Stomach smooth muscle (tissue), 2 donors: ENCODE measurements around the gene ZNF423.
"Not testable (repeated sequence)": the region's sequence is repeated elsewhere in the genome, so short reads cannot be mapped to it uniquely, and the experiment has no call there.

ENCODE experiments used
- H3K27ac ChIP-seq: one replicate; pipeline ENCODE4 v1.7.0; 2013; ENCODE audit warnings: mild to moderate bottlenecking, low read length, inconsistent platforms
- H3K27me3 ChIP-seq, 2 donors: one replicate each; pipeline ENCODE4 v1.7.0; 2013; ENCODE audit warnings: low read length in 2 of 2; ENCODE audit not compliant: insufficient read depth in 2 of 2, control insufficient read depth in 1 of 2
- H3K36me3 ChIP-seq, 2 donors: one replicate each; pipeline ENCODE4 v1.7.0; 2013; ENCODE audit warnings: low read length in 2 of 2; ENCODE audit not compliant: control insufficient read depth in 2 of 2, insufficient read depth in 2 of 2
- H3K4me1 ChIP-seq: one replicate; pipeline ENCODE4 v1.7.0; 2013; ENCODE audit warnings: low read length; ENCODE audit not compliant: control insufficient read depth, insufficient read depth
- H3K4me3 ChIP-seq, 2 donors: one replicate each; pipeline ENCODE4 v1.7.0; 2013; ENCODE audit warnings: low read length in 2 of 2
- H3K9ac ChIP-seq, 2 donors: one replicate each; pipeline ENCODE4 v1.7.0; 2013; ENCODE audit warnings: low read length in 2 of 2, mild to moderate bottlenecking in 1 of 2
- H3K9me3 ChIP-seq, 2 donors: one replicate each; pipeline ENCODE4 v1.7.0; 2013; ENCODE audit warnings: low read length in 2 of 2; ENCODE audit not compliant: control insufficient read depth in 2 of 2
- donor health status: healthy.
- donor health status: Pancreatic carcinoma.

ZNF423 gene

DNA sequence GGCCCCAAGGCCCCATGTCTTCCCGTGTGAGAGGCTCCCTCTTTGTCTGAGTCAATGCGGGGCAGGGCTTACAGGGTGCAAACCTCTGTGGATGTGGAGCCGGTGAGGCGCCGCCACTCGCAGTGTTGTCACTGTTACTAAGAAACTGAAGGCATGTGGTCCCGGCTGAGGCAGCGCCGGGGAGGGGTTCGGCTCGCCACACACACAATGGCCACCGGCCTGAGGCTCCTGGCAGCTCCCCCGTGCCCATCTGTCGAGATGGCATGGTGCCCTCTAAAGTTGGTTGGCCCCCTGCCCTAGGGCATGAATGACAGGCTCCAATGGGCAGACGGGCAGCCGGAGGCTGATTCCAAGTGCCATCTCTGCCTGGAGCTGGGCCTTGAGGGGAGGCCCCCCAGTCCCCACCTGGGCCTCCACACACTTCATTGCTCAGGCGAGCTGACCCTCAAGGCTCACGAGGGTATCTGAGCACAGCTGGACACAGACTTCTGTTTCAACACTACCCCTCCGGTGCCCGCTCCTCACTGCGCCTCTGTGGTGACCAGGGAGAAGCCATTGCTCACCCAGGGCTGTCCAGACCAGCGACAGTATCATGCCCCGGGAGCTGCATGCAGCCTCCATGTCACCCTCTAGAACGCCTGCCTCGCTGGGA lies 345.1 kb downstream of the ZNF423 start:
- Histone ChIP-seq H3K4me1 (no peaks in the 10 kb centered on the region), H3K27me3 (no peaks in the 10 kb centered on the region), H3K4me3 (no peak overlapping the region), H3K36me3 (no peaks in the 10 kb centered on the region), H3K27ac (no peak overlapping the region), H3K9ac (no peak overlapping the region), H3K9me3 (no peaks in the 10 kb centered on the region)

DNA sequence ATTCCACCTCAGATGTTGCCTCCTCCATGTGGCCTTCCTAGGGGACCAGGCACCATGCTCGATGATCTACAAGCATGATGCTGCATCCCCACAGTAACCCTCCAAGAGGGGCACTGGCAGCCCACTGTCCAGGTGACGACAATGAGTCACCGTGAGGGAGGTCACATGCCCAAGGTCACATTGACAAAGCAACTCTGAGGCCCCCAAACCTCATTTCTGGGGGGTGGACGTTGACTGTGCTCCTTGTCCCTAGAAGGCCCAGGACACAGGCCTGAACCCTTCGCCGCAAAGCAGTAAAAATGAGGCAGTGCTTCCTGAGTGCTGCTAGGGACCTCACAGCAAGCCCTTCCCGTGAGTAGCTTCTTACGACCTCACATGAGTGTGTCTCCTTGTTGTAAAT lies 345.8 kb downstream of the ZNF423 start:
- no peak overlapping the region for H3K9ac ChIP-seq

DNA sequence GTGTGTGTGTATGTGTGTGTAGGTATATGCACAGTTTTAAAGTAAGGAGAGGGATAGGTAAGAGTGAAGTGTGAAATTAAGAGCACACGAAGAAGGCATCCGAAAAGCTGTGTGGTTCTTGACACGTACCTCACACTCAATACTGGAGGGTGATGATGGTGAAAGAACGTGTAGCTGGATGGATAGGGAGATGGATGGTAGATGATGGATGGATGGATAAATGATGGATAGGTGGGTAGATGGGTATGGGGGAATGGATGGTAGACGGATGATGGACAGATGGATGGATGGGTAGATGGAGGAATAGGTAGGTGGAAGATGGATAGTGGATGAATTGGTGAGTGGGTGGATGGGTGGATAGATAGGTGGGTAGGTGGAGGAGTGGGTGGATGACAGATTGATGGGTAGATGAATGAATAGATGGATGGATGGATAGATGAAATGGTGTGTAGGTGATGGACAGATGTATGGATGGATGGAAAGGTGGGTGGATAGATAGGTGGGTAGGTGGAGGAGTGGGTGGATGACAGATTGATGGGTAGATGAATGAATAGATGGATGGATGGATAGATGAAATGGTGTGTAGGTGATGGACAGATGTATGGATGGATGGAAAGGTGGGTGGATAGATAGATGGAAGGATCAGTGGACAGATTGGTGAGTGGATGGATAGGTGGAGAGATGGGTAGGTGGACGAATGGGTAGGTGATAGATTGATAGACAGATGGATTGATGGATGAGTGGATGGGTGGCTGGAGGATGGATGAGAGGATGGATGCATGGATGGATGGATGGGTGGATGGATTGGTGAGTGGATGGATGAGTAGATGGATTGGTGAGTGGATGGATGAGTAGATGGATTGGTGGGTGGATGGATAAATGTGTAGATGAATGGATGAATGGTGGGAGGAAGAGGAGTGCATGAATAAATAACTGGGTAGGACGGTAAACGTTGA lies 349.6 kb downstream of the ZNF423 start:
- H3K9ac ChIP-seq, H3K27ac ChIP-seq, H3K27me3 ChIP-seq: not testable (repeated sequence)

More for the DNA sequence above, 345.8 kb downstream of the ZNF423 start:
- Histone ChIP-seq H3K4me1 (no peaks in the 10 kb centered on the region), H3K4me3 (no peak overlapping the region), H3K36me3 (no peaks in the 10 kb centered on the region), H3K9me3 (no peaks in the 10 kb centered on the region), H3K27me3 (no peaks in the 10 kb centered on the region), H3K27ac (no peak overlapping the region)

DNA sequence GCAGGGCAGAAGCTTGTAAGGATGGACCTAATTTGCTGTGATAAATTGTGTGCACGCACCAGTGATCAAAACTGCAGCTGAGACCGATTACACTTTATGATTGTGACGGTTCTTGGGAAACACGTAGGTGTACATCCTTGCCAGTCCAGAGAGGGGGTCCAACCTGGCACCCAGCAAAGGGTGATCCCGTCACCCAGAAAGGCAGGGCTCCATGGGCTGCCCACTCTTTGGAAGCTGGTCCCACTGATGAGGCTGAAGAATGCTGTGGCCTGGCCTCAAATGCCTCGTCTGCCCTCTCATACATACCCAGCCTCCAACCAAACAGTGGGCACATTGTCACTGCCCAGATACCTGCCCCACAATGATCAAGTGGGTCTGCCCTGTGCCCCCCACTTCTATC lies 350.4 kb downstream of the ZNF423 start:
- Histone ChIP-seq H3K4me1 (no peaks in the 10 kb centered on the region), H3K27ac (no peak overlapping the region), H3K4me3 (no peak overlapping the region), H3K27me3 (no peaks in the 10 kb centered on the region), H3K9ac (no peak overlapping the region), H3K36me3 (no peaks in the 10 kb centered on the region), H3K9me3 (no peaks in the 10 kb centered on the region)

More for the DNA sequence above, 349.6 kb downstream of the ZNF423 start:
- not testable (repeated sequence) for H3K4me1 ChIP-seq, H3K36me3 ChIP-seq, H3K4me3 ChIP-seq, H3K9me3 ChIP-seq

DNA sequence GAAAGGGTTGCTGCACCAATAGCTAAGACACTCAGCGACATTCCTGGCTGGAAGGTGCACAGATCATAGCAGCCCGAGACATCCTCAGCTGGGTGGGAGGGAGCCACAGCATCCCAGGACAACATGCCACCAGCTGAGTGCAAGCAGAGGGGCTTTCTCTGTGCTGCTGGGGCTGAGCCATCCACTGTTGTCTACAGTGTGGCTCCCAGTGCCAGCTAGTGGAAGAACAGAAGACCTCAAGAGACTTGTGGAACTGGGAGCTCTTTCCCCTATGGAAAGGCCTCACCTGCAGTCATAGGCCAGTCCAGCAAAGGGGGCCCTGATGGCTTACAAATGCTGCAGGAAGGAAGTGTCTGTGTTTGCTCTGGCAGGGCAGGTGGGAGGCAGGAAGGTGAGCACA lies 351.3 kb downstream of the ZNF423 start:
- Histone ChIP-seq H3K27me3 (no peaks in the 10 kb centered on the region), H3K27ac (no peak overlapping the region), H3K36me3 (no peaks in the 10 kb centered on the region), H3K9ac (no peak overlapping the region), H3K9me3 (no peaks in the 10 kb centered on the region), H3K4me3 (no peak overlapping the region), H3K4me1 (no peaks in the 10 kb centered on the region)

DNA sequence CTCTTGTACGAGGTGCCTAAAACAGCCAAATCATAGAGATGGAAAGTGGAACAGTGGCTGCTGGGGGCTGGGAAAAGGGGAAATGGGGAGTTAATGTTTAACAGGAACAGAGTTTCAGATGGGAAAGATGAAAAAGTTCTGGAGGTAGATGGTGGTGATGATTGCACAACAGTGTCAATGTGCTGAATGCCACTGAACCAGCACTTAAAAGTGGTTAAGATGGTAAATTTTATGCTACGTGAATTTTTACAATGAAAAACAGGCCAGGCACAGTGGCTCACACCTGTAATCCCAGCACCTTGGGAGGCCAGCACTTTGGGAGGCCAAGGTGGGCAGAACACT lies 351.9 kb downstream of the ZNF423 start:
- no peaks in the 10 kb centered on the region for H3K4me1 ChIP-seq
- H3K27ac ChIP-seq = no peak overlapping the region
- H3K4me3 ChIP-seq = no peak overlapping the region
- no peaks in the 10 kb centered on the region for H3K9me3 ChIP-seq
- H3K9ac ChIP-seq = no peak overlapping the region
- H3K27me3 ChIP-seq = no peaks in the 10 kb centered on the region
- no peaks in the 10 kb centered on the region for H3K36me3 ChIP-seq

DNA sequence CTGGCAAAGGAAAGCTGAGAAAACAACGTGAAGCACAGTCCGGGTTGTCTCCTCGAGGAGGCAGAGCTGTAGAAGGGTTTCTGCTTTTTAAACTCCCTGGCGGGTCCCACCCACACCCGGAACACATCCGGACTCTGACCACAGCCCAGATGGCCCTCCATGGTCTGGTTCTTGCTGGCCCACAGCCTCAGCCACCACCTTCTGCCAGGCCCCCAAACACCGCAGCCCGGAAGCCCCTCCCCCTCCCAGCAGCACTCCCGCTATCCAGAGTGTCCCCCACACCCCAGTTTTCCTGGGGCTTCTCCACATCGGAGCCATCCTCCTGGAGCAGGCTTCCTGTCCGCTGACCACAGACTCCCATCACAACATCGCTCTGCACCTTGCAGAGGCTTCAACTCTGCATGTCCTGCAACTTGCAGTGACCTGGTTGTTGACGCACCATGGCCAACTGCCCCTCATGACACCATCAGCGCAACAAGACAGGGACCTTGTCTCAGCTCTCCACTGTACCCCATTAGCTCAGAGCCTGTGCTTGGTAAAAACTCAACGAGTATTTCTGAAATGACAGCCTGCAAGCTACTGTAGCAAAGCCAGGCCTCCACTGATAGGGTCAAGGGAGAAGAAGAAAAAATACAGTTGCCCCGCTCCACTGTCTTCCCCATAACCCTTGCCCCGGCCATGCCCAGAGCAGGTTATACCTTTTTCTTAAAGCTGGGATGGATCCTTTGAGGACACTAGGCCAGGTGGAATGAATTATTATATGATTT lies 352.5 kb downstream of the ZNF423 start:
- H3K36me3 ChIP-seq = no peaks in the 10 kb centered on the region
- no peak overlapping the region for H3K9ac ChIP-seq
- H3K27ac ChIP-seq = no peak overlapping the region
- no peaks in the 10 kb centered on the region for H3K4me1 ChIP-seq
- no peak overlapping the region for H3K4me3 ChIP-seq
- no peaks in the 10 kb centered on the region for H3K9me3 ChIP-seq
- H3K27me3 ChIP-seq = no peaks in the 10 kb centered on the region

DNA sequence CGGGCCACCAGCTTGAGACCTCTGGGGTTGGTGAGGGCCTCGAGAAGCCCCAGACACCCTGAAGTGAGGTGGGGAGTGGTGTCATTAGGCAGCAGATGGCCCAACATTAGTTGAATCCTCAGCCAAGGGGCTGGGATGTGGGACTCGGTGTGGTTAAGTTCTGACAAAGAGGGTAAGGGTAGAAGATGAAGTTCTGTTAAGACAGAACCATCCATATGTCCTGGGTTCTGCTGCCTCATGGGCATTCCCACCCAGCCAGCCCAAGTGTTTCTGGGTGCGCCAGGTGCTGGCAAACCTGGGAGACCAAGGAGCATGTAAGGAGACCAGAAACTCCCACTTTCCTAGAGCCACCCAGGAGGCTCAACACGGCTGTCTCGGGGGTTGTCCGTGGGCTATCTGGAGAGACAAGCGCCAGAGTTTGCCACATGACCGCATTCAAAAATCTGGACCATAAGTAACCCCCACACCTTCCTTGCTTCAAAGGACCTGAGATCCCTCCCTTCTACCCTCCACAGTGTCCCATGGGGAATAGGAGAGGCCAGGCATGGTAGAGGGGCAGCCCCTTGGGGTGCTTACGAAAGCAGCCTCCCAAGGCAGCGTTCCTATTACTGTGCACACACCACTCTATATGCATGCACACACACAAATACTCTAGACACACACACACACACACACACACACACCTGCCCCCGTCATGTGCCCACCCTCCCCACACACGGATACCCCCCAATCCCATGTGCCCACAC lies 353.6 kb downstream of the ZNF423 start:
- Histone ChIP-seq H3K27ac (no peak overlapping the region), H3K9me3 (no peaks in the 10 kb centered on the region), H3K27me3 (no peaks in the 10 kb centered on the region), H3K9ac (no peak overlapping the region), H3K4me1 (no peaks in the 10 kb centered on the region), H3K36me3 (no peaks in the 10 kb centered on the region), H3K4me3 (no peak overlapping the region)

DNA sequence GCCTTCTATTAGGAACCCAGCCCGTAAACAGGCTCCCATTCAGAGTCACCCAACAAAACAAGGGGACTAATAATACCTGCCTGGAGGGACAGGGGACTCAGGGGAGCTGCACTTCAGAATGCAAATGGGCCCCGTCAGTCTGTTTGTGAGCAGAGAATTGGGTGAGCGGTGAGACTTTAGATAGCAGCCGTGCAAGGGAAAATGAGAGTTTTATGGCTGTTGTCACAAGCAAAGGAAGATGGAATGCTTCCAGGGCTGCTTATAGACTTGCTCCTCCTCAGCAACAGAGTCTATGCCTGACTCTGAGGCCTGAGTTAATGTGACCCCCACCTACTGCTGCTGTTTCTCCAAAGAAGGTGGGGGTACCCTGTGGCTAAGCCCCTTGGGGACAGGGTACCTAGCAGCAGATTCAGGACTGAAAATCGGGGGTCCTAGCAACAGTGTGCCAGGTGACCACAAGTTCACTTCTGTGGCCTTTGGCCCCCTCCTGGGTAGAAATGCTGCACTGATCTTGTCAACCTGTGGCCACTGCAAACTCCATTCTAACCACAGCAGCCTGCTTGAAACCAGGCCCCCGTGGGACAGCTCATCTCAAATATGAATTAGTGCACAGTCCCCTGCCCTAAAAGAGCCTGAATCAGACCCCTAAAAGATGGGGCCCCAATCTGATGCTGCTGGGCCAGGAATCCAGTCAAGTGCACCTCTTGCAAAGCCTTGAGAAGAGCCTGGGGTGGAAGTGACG lies 355.9 kb downstream of the ZNF423 start:
- H3K9me3 ChIP-seq = no peaks in the 10 kb centered on the region
- no peak overlapping the region for H3K9ac ChIP-seq
- H3K36me3 ChIP-seq = no peaks in the 10 kb centered on the region
- H3K4me3 ChIP-seq = no peak overlapping the region
- H3K27ac ChIP-seq = no peak overlapping the region
- no peaks in the 10 kb centered on the region for H3K27me3 ChIP-seq
- H3K4me1 ChIP-seq = peaks cover under 1% of the 10 kb centered on the region

DNA sequence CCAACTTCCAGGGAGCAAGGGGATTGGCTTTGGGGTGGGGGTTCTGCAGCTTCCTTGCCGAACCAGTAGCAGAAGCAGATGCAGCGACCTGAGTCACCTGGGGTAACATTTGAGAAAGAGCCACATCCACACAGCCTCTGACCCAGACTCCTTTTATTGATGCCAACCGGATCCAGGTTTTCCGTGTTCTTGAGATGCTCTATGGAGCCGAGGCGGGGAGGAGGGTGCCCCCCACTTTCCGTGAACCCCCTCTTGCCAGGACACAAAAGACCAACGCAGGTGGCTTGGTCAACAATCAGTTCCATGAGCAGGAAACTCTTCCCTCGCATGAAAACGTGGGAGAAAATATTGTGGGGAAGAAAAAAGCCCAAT lies 356.5 kb downstream of the ZNF423 start:
- H3K27ac ChIP-seq = no peak overlapping the region
- no peak overlapping the region for H3K4me3 ChIP-seq
- H3K36me3 ChIP-seq = peaks cover 0 to 2% of the 10 kb centered on the region in 2 donors
- no peak overlapping the region for H3K9ac ChIP-seq
- H3K27me3 ChIP-seq = no peaks in the 10 kb centered on the region
- peaks cover 2% of the 10 kb centered on the region for H3K4me1 ChIP-seq
- no peaks in the 10 kb centered on the region for H3K9me3 ChIP-seq
